DOHH2 (cell line): ENCODE results near the gene STYX.

Source experiments
- H3F3A ChIP-seq: fragments of 200-600 bp; sonication (generic), shearing (Covaris generic); 2 replicates; pipeline ENCODE4 v1.6.0; 2016; ENCODE audit warnings: antibody characterized with exemption, mild to moderate bottlenecking; ENCODE audit not compliant: control insufficient read depth, insufficient read depth
- H3K27ac ChIP-seq: fragments of 200-600 bp; sonication (generic); 2 replicates; pipeline ENCODE4 v1.5.1; 2014; ENCODE audit warnings: low read depth, mild to moderate bottlenecking, low read length, moderate library complexity
- H3K27me3 ChIP-seq: fragments of 200-600 bp; sonication (generic); 2 replicates; pipeline ENCODE4 v1.6.1; 2014; ENCODE audit warnings: mild to moderate bottlenecking, low read length, mixed read lengths; ENCODE audit not compliant: control insufficient read depth
- H3K36me3 ChIP-seq: fragments of 200-600 bp; sonication (generic); 2 replicates; pipeline ENCODE4 v1.6.1; 2014; ENCODE audit warnings: mild to moderate bottlenecking, low read length, moderate library complexity, mixed read lengths; ENCODE audit not compliant: control insufficient read depth
- H3K4me1 ChIP-seq: fragments of 200-600 bp; sonication (generic); 2 replicates; pipeline ENCODE4 v1.6.1; 2014; ENCODE audit warnings: mild to moderate bottlenecking, low read length, mixed read lengths; ENCODE audit not compliant: control insufficient read depth
- H3K4me2 ChIP-seq: fragments of 200-600 bp; sonication (generic); 2 replicates; pipeline ENCODE4 v1.6.0; 2014; ENCODE audit warnings: mild to moderate bottlenecking, low read length, moderate library complexity
- H3K4me3 ChIP-seq: fragments of 200-600 bp; sonication (generic); 2 replicates; pipeline ENCODE4 v1.5.1; 2014; ENCODE audit warnings: mild to moderate bottlenecking, low read length, mixed read lengths
- H3K79me2 ChIP-seq: fragments of 200-600 bp; sonication (generic); 2 replicates; pipeline ENCODE4 v1.6.1; 2014; ENCODE audit warnings: mild to moderate bottlenecking, low read length, mixed read lengths; ENCODE audit not compliant: control insufficient read depth
- H3K9me2 ChIP-seq: fragments of 200-600 bp; sonication (generic); replicated peaks from 2 replicates; pipeline ENCODE4 v1.6.1; 2014; ENCODE audit warnings: mild to moderate bottlenecking, low read length, mixed read lengths; ENCODE audit not compliant: control insufficient read depth
- H3K9me3 ChIP-seq: fragments of 200-600 bp; sonication (generic); 2 replicates; pipeline ENCODE4 v1.6.1; 2014; ENCODE audit warnings: antibody characterized with exemption, low read length, mixed read lengths; ENCODE audit not compliant: control insufficient read depth, insufficient read depth
- H4K20me1 ChIP-seq: fragments of 200-600 bp; sonication (generic); 2 replicates; pipeline ENCODE4 v1.6.0; 2014; ENCODE audit warnings: low read depth, mild to moderate bottlenecking, antibody characterized with exemption, low read length, moderate library complexity; ENCODE audit not compliant: control insufficient read depth, insufficient read depth
- CTCF ChIP-seq: fragments of 200-600 bp; sonication (generic); IDR thresholded peaks from one replicate; pipeline ENCODE4 v1.5.1; 2014; ENCODE audit warnings: antibody characterized with exemption, mild to moderate bottlenecking, low read depth, low read length; ENCODE audit not compliant: poor library complexity, severe bottlenecking
- EZH2phosphoT487 ChIP-seq: fragments of 200-600 bp; sonication (generic); IDR thresholded peaks from 2 replicates; pipeline ENCODE4 v1.6.1; 2017; ENCODE audit warnings: borderline replicate concordance, mild to moderate bottlenecking, antibody characterized with exemption, low read length, moderate library complexity, mixed read lengths

Gene STYX

GRCh38 chr14:52700701-52701172, 29.2 kb upstream of the STYX start:
- Histone ChIP-seq H3K4me2 (peak overlapping the region; percentile 36; the same call in 1 of the 2 replicates), H4K20me1 (no peaks in the 10 kb centered on the region), H3K9me3 (no peaks in the 10 kb centered on the region), H3K79me2 (no peaks in the 10 kb centered on the region; the same call in 1 of the 2 replicates), H3F3A (peaks cover 6% of the 10 kb centered on the region), H3K9me2 (no peaks in the 10 kb centered on the region), H3K27me3 (no peaks in the 10 kb centered on the region), H3K4me1 (peaks cover 30% of the 10 kb centered on the region), H3K27ac (no peak overlapping the region), H3K4me3 (no peak overlapping the region), H3K36me3 (no peaks in the 10 kb centered on the region)
- TF ChIP-seq EZH2phosphoT487 (no peak), CTCF (no peak)

GRCh38 chr14:52701223-52701622, 28.7 kb upstream of the STYX start:
- Histone ChIP-seq H3K4me2 (peak overlapping the region; percentile 36; the same call in 1 of the 2 replicates), H3K79me2 (no peaks in the 10 kb centered on the region; the same call in 1 of the 2 replicates), H3F3A (peaks cover 6% of the 10 kb centered on the region), H3K9me3 (no peaks in the 10 kb centered on the region), H3K27ac (no peak overlapping the region), H3K9me2 (no peaks in the 10 kb centered on the region), H3K4me3 (no peak overlapping the region), H3K27me3 (no peaks in the 10 kb centered on the region), H3K36me3 (no peaks in the 10 kb centered on the region), H3K4me1 (peaks cover 30% of the 10 kb centered on the region), H4K20me1 (no peaks in the 10 kb centered on the region)
- TF ChIP-seq EZH2phosphoT487 (no peak), CTCF (no peak)

- Histone ChIP-seq H3K27ac (no peak overlapping the region), H3K9me3 (no peaks in the 10 kb centered on the region), H4K20me1 (no peaks in the 10 kb centered on the region), H3K4me3 (no peak overlapping the region), H3F3A (peaks cover 3% of the 10 kb centered on the region; the same call in 1 of the 2 replicates), H3K27me3 (no peaks in the 10 kb centered on the region), H3K4me1 (peaks cover 35% of the 10 kb centered on the region), H3K4me2 (no peak overlapping the region), H3K9me2 (no peaks in the 10 kb centered on the region), H3K79me2 (peaks cover 15% of the 10 kb centered on the region), H3K36me3 (peaks cover 11% of the 10 kb centered on the region)
- TF ChIP-seq CTCF (no peak), EZH2phosphoT487 (no peak)
These were observed 26.7 kb upstream of the STYX start for GRCh38 chr14:52703225-52703624.
